NCI-H2107 treated with DMSO at 0.1 percent for 48 hours (cell line): Measurements from ENCODE around the gene SORT1.
"Not testable (repeated sequence)": the region's sequence is repeated elsewhere in the genome, so short reads cannot be mapped to it uniquely, and the experiment has no call there.

ENCODE experiments used
- DNase-seq: peaks from one replicate; lab custom pipeline; 2025; ENCODE audit not compliant: unreplicated experiment; lab: John Stamatoyannopoulos, UW

Gene SORT1

GRCh38 chr1:109300650-109301151 lies 97.0 kb downstream of the SORT1 start:
- DNase-seq, result no peak

GRCh38 chr1:109299558-109300343 lies 98.0 kb downstream of the SORT1 start:
- DNase-seq, result no peak

GRCh38 chr1:109298666-109299557 lies 98.8 kb downstream of the SORT1 start:
- no peak for DNase-seq

- DNase-seq, result peak; percentile 13
Observed at GRCh38 chr1:109296782-109297181, 100.9 kb downstream of the SORT1 start.

GRCh38 chr1:109295712-109296415 lies 101.9 kb downstream of the SORT1 start:
- no peak for DNase-seq

- DNase-seq, result no peak
Observed at GRCh38 chr1:109294481-109294880, 103.2 kb downstream of the SORT1 start.

- DNase-seq, result no peak
Observed at GRCh38 chr1:109293026-109293425, 104.7 kb downstream of the SORT1 start.

- no peak for DNase-seq
Observed at GRCh38 chr1:109292364-109292763, 105.4 kb downstream of the SORT1 start.

- DNase-seq, result no peak
Observed at GRCh38 chr1:109290998-109291397, 106.7 kb downstream of the SORT1 start.

GRCh38 chr1:109290137-109290536 lies 107.6 kb downstream of the SORT1 start:
- no peak for DNase-seq

GRCh38 chr1:109286762-109287161 lies 111.0 kb downstream of the SORT1 start:
- not testable (repeated sequence) for DNase-seq

GRCh38 chr1:109283748-109284600 lies 113.7 kb downstream of the SORT1 start:
- DNase-seq, result no peak

GRCh38 chr1:109282952-109283747 lies 114.6 kb downstream of the SORT1 start, which contains the start of gene PSRC1:
TSS of gene PSRC1 (minus strand) at chr1:109283145.
- peak; percentile 95 for DNase-seq

GRCh38 chr1:109282497-109282951 lies 115.2 kb downstream of the SORT1 start:
- no peak for DNase-seq

GRCh38 chr1:109281680-109282496 lies 115.8 kb downstream of the SORT1 start:
- peak; percentile 25 for DNase-seq

- DNase-seq, result no peak
Observed at GRCh38 chr1:109280862-109281261, 116.9 kb downstream of the SORT1 start.

GRCh38 chr1:109279615-109280278 lies 118.0 kb downstream of the SORT1 start:
- no peak for DNase-seq
